ENCODE data around the gene RRH. TPM values are rescaled to one million over a fixed set of nuclear protein-coding genes. Genes with fewer than 3 reads are reported as not detected.

The RRH gene
- total and polyA plus RNA-seq, 2 of the 4 experiments (the other 2 are of a cell fraction), result 0.05 TPM; not detected in 1

- no peak overlapping the region for H3K18ac ChIP-seq (ENCODE audit: low read depth, low read length)
- H3K27ac ChIP-seq (ENCODE audit: insufficient read depth, low read length), result no peak overlapping the region
- no peak overlapping the region for H3K9ac ChIP-seq (ENCODE audit: low read depth, low read length)
- H3K4me2 ChIP-seq (ENCODE audit: low read depth, low read length), result no peak overlapping the region
- H2BK120ac ChIP-seq (ENCODE audit: low read depth, low read length), result no peak overlapping the region
- H2AK9ac ChIP-seq (replicated peaks; ENCODE audit: low read depth, low read length, poor library complexity), result no peak overlapping the region
- no peak overlapping the region for H2AK5ac ChIP-seq (ENCODE audit: low read depth, low read length)
- BruUV-seq (replicated peaks), result no TSS peak
- H3K4me1 ChIP-seq (ENCODE audit: control insufficient read depth, insufficient read depth, low read length), result 0 out of 2 replicates have a peak, but pooled peaks cover 1% of the 10 kb centered on the region
- H4K8ac ChIP-seq (ENCODE audit: low read depth in 2 of 2, low read length in 2 of 2), result no peak overlapping the region
- H4K20me1 ChIP-seq (ENCODE audit: insufficient read depth, low read length), result no peaks in the 10 kb centered on the region
- no peak overlapping the region for H3K56ac ChIP-seq (ENCODE audit: extremely low read depth, insufficient read depth, low read length)
- ChIA-PET POLR2A (ENCODE audit: unreplicated experiment) (no interaction called here), CTCF (interaction anchor here (0.6 kb wide), 1 partner anchor 15 kb away, joined by 3 read pairs; no protein-coding TSS in a partner anchor)
- no peak overlapping the region for H2BK5ac ChIP-seq (ENCODE audit: low read depth, low read length, poor library complexity, severe bottlenecking)
- WGBS, 2 experiments (ENCODE audit: extremely low coverage in 2 of 2, insufficient read length in 1 of 2), result 83% methylated on average over 1 of the region's 2 CpGs; no CpG with 5 or more reads in 1 of the 2 experiments
- H3K36me3 ChIP-seq (ENCODE audit: control insufficient read depth, insufficient read depth, low read length), result peaks cover 12% of the 10 kb centered on the region
- no peak overlapping the region for H3K14ac ChIP-seq (replicated peaks; ENCODE audit: low read depth, low read length)
- H3K79me1 ChIP-seq (ENCODE audit: low read depth in 1 of 2, low read length in 2 of 2), result peaks cover 20 to 29% of the 10 kb centered on the region in 2 experiments; a peak in 3 of 4 replicates
- no peak overlapping the region for H3K4ac ChIP-seq (ENCODE audit: low read depth, low read length)
- H2BK20ac ChIP-seq (ENCODE audit: low read depth, low read length), result no peak overlapping the region
- DNase-seq (no peak), ATAC-seq (ENCODE audit: low read depth) (no peak)
- no peak overlapping the region for H3K23ac ChIP-seq (ENCODE audit: low read depth, low read length)
- H3K4me3 ChIP-seq (ENCODE audit: insufficient read depth, low read depth, low read length), result no peak overlapping the region
- no peaks in the 10 kb centered on the region for H3K27me3 ChIP-seq (ENCODE audit: control insufficient read depth, insufficient read depth, low read length)
- H2BK15ac ChIP-seq (ENCODE audit: low read depth, low read length), result no peak overlapping the region
- H3K9me1 ChIP-seq (ENCODE audit: insufficient read depth, low read length), result no peaks in the 10 kb centered on the region
- in situ Hi-C loops (cut with MboI; ENCODE audit: low sequenced_read_pairs) (no loop called here), intact Hi-C loops (cut with micrococcal nuclease) (loop anchor here (5.0 to 10.0 kb wide), 2 partner anchors 283 to 996 kb away; no protein-coding TSS in a partner anchor), dilution Hi-C loops (cut with HindIII; ENCODE audit: low sequenced_read_pairs, unreplicated experiment) (no loop called here)
- no peaks in the 10 kb centered on the region for H3K9me3 ChIP-seq (ENCODE audit: control insufficient read depth, insufficient read depth, low read length)
- no peak overlapping the region for H4K5ac ChIP-seq (ENCODE audit: low read depth, low read length)
- H4K91ac ChIP-seq (ENCODE audit: insufficient read depth, low read depth, low read length), result no peak overlapping the region
- no peak overlapping the region for H2AFZ ChIP-seq (replicated peaks; ENCODE audit: low read length, poor library complexity)
- no peak for TF ChIP-seq CTCF (conservative IDR thresholded peaks at IDR 0.05; ENCODE audit: low read depth, low read length)
- no peak for TF ChIP-seq FOS (IDR thresholded peaks at IDR 0.05; ENCODE audit: low read depth, low read length)
- TF ChIP-seq MAFK (IDR thresholded peaks at IDR 0.05; ENCODE audit: low read depth, low read length), result no peak
- no peak for TF ChIP-seq POLR2A (IDR thresholded peaks at IDR 0.05; ENCODE audit: low read depth, low read length)
- TF ChIP-seq RAD21 (IDR thresholded peaks at IDR 0.05; ENCODE audit: low read length), result no peak
- no peak for TF ChIP-seq BHLHE40 (IDR thresholded peaks at IDR 0.05; ENCODE audit: low read depth, low read length)
- TF ChIP-seq CEBPB (IDR thresholded peaks at IDR 0.05; ENCODE audit: low read depth, low read length), result no peak
- TF ChIP-seq MAZ (IDR thresholded peaks at IDR 0.05; ENCODE audit: borderline replicate concordance, low read depth, low read length), result no peak
- TF ChIP-seq ELK1 (IDR thresholded peaks at IDR 0.05; ENCODE audit: borderline replicate concordance, low read depth, low read length), result no peak
- no peak for TF ChIP-seq RFX5 (IDR thresholded peaks at IDR 0.05; ENCODE audit: low read depth, low read length)
- no peak for TF ChIP-seq NFE2L2 (IDR thresholded peaks at IDR 0.05; ENCODE audit: low read depth, low read length)
- no peak for TF ChIP-seq USF2 (IDR thresholded peaks at IDR 0.05; ENCODE audit: low read depth, low read length)
- no peak for TF ChIP-seq MXI1 (IDR thresholded peaks at IDR 0.05; ENCODE audit: borderline replicate concordance, low read depth, low read length)
- no peak for TF ChIP-seq CHD1 (IDR thresholded peaks at IDR 0.05; ENCODE audit: low read depth, low read length)
- no peak for TF ChIP-seq RCOR1 (IDR thresholded peaks at IDR 0.05; ENCODE audit: insufficient replicate concordance, low read length)
- no peak for TF ChIP-seq SMC3 (IDR thresholded peaks at IDR 0.05; ENCODE audit: low read depth, low read length)
Observed at GRCh38 chr4:109820563-109820962, 7.2 kb upstream of the RRH start.
